ENCODE data around the gene ASXL2.

- TF ChIP-seq POU6F1 (CRISPR knock-in tag; IDR thresholded peaks at IDR 0.05; ENCODE audit: borderline replicate concordance, low read depth), result no peak
- no peak for TF ChIP-seq PATZ1 (CRISPR knock-in tag; IDR thresholded peaks at IDR 0.05; ENCODE audit: borderline replicate concordance)
- no peak for TF ChIP-seq ZNF565 (CRISPR knock-in tag; conservative IDR thresholded peaks at IDR 0.05; ENCODE audit: low read depth)
These were observed 186.1 kb downstream of the ASXL2 start for GRCh38 chr2:25692143-25692542.

Data from SK-N-SH treated with all-trans-retinoic acid at 6 μM for 48 hours (cell line).